Measurements from ENCODE around the gene RAD51B.
"Not testable (repeated sequence)": the region's sequence is repeated elsewhere in the genome, so short reads cannot be mapped to it uniquely, and the experiment has no call there.

RAD51B gene

DNA sequence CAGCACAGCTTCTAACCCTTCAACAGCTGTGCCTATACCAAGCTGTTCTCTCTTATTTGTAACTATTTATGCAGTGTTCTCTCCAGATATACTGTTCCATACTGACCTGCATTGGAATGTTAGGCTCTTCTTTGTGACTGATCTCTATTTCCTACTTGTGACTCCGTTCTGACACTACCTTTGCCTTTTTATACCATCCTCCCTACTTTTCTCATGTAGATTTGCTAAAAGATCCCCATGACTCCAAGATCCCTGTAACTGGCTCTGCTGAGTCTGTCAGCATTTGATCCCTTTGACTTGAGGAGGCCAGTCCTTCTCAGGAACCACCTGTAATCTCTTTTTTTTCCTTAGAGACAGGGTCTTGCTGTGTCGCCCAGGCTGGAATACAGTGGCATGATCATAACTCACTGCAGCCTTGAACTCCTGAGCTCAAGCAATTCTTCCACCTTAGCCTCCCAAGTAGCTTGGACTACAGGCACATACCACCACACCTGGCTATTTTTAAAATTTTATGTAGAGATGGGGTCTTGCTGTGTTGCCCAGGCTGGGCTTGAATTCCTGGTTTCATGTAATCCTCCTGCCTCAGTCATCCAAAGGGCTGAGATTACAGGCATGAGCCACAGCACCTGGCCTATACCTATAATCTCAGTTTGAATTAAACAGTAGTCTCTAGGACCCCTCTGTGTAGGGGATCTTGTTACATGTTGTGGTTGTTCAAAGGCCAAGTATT is 605.0 kb downstream of the RAD51B start:
- DNase-seq, result no peak

DNA sequence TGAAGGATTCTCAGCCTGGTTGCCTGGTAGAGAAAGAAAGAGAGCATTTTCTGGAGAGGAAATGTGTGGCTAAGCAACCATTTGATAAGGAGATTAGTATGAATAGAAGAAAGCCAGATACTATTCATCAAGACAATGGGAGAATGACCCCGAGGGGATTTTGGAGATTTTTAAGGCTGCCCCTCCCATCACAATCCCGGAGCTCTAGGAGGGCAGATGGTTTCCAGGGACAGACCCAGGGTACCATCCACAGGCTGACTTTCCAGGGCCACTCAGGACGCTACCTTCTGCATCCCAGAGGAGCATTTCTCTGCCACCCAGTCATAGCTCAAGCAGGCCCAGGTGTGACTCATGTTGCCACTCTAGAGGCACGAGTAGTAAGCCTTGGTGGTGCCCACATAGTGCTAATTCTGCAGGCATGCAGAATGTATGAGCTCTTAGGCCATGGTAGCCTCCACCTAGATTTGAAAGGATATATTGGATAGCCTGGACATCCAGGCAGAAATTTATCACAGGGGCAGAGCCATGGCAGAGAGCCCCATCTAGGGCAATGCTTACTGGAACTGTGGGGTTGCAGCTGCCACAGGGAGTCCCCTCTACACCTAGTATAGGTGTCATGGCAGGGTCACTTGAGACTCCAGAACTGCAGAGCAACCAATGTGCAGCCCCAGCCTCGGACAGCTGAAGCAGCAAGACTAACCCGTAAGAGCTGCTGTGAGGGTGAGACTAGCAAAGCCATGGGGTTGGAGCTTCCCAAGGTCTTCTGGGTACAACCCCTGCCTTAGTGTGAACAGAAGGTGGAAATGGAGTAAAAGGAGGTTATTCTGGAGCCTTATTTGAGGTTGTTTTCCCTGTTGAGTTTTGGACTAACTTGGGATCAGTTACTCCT is 607.3 kb downstream of the RAD51B start:
- no peak for DNase-seq

DNA sequence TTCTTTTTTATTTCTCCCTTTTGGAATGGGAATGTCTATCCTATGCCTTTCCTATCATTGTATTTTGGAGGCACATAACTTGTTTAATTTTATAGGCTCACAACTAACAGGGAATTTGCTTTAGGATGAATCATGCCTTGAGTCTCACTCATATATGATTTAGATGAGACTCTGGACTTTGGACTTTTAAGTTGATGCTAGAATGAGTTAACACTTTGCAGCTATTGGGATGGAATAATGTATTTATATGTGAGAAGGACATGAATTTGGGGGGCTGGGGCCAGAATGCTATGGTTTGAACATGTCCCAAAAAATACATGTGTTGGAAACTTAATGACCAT is 607.9 kb downstream of the RAD51B start:
- DNase-seq, result no peak

DNA sequence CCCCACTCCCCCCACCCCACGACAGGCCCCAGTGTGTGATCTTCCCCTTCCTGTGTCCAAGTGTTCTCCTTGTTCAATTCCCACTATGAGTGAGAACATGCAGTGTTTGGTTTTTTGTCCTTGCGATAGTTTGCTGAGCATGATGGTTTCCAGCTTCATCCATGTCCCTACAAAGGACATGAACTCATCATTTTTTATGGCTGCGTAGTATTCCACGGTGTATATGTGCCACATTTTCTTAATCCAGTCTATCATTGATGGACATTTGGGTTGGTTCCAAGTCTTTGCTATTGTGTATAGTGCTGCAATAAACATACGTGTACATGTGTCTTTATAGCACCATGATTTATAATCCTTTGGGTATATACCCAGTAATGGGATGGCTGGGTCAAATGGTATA is 609.3 kb downstream of the RAD51B start:
- DNase-seq, result not testable (repeated sequence)

DNA sequence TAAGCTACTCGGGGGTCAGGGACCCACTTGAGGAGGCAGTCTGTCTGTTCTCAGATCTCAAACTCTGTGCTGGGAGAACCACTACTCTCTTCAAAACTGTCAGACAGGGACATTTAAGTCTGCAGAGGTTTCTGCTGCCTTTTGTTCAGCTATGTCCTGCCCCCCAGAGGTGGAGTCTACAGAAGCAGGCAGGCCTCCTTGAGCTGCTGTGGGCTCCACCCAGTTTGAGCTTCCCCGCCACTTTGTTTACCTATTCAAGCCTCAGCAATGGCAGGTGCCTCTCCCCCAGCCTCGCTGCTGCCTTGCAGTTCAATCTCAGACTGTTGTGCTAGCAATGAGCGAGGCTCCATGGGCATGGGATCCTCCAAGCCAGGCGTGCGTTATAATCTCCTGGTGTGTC is 614.6 kb downstream of the RAD51B start:
- not testable (repeated sequence) for DNase-seq

DNA sequence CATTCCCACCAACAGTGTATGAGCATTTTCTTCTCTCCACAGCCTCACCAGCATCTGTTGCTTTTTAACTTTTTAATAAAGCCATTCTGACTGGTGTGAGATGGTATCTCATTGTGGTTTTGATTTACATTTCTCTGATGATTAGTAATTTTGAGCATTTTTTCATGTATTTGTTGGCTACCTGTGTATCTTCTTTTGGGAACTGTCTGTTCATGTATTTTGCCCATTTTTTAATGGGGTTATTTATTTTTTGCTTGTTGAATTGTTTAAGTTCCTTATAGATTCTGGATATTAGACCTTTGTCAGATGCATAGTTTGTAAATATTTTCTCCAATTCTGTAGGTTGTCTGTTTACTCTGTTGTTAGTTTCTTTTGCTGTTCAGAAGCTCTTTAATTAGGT is 616.1 kb downstream of the RAD51B start:
- DNase-seq, result not testable (repeated sequence)

DNA sequence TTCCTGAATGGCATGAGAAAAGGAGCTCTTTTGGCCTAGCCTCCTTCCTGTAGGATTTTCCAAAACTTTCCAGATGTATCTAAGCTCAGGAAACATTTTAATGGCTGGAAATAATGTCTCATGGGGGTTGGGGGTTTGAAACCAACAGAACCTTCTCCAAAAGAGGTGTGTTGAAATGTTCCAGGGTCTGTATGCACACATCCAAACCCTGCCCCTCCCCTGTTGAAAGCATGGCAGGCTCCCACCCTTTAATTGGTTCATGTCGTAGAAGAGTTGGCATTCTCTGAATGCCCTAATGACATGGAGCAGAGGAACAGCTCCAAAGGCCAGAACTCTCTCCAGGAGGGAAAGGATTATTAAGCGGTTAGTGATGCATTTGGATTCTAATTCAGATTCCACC is 620.1 kb downstream of the RAD51B start:
- no peak for DNase-seq

DNA sequence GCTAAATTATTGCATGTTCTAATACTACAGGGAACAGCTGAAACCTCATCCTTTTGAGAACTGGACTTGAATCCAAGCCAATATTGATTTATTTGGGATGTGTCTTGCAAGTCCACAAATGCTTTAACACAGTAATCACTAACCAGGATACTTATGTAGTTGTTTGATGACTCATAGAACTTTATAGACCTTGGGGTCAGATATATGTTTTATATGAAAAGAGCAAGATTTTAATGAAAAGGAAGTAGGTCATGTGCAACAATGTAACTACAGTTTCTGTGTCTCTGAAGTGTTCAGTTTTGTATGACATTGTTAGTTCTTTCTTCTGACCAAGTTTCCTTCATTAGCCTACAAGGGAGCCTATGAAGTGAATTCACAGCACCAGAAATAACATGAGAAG is 621.2 kb downstream of the RAD51B start:
- DNase-seq, result no peak

DNA sequence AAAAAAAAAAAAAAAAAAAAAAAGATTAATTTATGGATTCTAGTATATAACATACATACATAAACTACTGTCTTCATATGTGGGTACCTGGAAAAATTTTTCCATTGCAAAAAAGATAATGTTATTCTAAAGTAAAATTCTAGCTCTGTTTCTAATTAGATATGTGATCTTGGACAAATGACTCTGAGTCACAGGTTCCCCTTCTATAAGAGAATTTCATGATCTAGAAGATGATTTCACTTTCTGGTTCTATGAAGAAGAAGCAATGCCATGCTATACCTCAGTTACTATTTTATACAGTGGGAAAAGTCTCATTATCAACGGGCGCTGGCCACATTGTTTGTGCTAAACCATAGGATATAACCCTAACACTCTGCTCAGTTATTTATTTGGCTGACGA is 622.0 kb downstream of the RAD51B start:
- no peak for DNase-seq

DNA sequence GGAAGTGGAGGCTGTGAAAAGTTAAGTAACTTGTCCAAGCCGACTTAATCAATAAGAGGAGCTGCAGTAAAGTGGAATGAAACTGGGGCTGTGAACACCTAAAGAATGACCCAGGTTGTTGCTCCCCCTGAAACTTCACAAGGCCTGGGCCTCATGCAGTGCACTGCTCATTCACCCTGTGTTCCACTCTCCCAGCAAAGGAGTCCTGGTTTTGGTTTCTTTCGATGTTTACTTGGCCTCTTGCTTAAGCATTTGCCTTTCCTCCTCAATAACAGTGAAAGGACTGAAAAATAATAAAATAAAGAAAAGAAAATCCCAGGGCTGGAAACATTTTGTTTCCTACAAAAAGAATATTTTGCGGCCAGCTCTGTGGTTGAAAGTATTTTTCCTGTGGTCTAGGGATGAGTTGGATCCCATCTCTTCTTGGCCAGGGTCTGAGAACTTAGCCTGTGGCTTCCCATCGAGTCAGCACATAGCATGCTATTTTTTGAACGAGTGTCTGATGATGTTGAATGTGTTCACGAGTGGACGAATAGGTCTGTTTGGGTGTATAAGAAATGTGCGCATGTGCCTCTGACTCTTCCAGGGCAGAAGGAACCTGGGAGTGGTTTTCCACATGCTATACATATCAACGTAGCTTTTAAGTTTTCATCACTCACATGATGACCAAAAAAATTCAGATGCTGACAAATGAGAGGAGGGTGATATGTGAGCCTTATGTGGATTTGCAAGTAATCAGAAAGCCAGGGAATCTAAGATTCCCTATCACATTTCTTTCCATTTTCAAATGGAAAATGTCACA is 623.5 kb downstream of the RAD51B start:
- DNase-seq, result no peak

DNA sequence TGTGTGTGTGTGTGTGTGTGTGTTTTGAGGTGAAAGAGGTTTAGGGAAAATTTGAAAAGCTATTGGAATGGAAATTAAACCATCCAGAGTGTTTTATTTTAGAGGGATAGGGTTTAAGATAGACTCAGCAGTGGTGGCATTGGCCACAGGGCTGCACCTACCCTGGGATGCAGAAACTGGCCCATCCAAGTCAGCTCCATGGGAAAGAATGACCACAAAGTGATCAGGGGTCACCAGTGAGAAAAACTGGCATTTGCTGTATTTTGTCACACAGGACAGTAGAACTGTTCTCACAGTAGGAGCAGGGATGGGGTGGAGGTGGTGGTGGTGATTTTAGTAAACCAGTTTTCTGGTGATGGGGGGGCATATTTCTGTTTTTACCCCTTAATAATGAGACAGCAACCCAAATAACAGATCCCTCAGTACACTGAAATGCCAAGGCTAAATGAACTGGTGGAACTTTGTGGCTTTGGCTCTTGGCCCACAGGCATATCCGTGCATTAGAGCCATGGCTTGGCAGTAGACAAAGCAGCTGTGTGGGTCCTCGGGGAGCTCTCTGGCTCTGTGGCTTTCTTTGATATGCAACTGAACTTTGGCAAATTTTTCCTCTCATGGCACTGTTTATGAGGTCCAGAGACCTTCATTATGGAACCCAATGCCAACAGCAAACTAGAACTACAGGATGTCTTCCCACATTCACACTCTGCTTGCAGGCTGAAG is 625.0 kb downstream of the RAD51B start:
- DNase-seq, result peak; percentile 57

DNA sequence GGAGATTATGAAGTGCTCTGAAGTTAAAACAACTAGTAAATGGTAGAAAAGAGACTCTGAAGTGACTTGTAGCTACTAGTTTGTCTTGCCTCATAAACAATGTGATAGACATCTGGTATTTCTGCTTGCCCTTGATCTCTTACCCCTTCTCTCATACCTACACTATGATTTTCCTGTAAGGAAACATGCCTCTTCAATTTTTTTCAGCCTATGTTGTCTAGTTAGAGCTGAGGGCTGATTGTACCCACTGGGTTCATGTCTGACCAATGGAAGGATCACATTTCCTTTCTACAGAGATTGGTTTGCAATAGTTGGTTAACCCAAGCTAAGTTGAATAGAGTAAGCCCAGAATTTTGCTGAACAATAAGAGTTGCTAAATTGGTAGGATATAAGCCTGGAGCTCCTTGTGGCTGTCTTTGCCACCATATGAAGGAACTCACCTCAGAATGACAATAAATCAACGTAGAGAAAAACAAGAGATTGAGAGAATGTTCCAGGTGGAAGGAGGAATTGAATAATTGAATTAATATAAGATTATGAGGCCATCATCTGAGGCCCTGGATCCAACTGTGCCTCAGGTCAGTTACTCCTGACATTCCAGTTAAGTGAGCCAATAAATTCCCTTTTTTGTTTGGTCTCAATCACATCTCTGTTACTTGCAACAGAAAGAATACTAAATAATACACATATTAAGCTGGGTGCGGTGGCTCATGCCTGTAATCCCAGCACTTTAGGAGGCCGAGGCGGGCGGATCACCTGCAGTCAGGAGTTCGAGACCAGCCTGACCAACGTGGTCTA is 626.9 kb downstream of the RAD51B start:
- no peak for DNase-seq

DNA sequence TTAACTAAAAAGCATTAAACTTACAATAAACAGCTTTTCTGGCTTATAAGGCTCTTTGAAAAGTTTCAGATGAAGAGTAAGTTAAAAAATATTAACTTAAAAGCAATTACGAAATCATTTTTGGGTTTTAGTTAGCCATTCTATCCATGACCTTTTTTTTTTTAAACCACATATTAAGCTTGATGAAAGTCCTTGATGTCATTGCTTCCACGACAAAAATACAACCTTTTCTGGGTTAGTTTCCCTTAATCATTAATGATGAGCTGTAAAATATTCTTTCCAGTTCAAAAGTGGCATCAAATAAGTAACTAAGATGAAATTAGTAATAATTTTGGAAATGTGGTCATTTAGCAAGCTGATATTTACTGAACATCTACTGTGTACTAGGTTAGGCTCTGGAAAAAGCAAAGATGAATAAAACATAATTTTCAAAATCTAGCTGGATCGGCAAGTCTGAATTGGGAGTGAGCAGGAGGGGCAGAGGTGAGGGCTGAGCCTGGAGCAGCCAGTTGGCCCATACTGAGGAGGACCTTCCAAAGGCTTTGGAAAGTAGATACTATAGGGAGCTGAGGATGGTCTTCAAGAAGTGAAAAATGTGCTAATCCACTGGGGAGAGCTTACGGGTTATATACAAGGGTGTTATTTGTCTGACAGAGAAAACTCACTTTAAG is 628.1 kb downstream of the RAD51B start:
- no peak for DNase-seq

DNA sequence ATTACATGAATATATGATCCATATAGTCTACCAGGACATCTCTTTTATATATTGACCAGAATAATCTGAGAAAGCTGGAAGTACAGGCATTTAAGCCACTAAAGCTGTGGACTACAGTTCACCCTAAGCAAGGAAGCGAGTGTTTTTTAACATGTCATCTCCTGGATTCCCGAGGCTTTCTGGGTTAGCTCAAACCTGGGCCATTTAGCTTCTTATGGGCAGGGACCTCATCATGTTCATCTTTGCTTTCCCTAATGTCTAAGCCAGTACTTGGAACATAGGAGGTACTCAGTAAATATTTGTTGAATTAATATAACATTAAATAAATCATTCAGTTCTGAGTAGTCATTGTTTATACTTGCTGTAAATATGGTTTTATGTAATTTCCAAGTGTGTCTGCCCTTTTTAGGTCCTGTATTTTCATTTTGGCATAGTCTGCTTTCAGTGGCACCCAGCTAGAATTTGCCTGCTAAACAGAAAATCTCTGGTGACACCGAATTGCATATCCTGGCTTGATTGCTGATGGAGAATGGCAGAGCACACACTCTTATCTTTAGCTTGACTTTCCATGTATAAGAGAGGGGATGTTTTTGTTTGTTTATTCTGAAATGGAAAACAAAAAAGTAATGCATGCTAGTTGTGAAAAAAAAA is 628.8 kb downstream of the RAD51B start:
- no peak for DNase-seq

DNA sequence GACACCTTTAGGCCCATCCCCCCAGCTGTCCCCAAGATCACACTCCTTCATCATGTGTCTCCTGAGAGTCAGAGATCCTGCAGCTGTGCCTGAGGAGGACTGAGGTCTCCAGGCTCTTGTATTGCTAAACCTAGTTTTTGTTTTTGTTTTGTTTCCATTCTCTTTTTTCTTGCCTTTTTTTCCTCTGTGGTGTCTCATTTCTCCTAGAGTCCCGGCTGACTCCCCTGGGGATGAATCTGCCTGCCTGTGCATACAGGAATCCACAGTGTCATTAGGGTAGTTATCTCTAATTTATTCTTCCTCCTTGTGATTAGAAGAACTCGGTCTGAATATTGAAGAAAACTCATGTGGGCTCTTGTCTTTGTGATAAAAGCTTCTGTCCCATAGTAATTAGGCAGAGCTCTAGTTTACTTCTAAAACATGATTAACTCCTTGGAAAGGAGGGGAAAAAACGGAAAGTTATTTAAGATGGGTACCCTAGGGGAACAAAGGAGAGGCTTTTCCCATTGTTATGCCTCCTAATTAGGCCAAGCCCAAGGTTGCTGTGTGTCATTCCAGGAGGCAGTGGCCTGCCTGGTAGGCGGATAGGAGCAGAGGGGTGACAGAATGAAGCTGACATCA is 630.1 kb downstream of the RAD51B start:
- DNase-seq, result no peak

DNA sequence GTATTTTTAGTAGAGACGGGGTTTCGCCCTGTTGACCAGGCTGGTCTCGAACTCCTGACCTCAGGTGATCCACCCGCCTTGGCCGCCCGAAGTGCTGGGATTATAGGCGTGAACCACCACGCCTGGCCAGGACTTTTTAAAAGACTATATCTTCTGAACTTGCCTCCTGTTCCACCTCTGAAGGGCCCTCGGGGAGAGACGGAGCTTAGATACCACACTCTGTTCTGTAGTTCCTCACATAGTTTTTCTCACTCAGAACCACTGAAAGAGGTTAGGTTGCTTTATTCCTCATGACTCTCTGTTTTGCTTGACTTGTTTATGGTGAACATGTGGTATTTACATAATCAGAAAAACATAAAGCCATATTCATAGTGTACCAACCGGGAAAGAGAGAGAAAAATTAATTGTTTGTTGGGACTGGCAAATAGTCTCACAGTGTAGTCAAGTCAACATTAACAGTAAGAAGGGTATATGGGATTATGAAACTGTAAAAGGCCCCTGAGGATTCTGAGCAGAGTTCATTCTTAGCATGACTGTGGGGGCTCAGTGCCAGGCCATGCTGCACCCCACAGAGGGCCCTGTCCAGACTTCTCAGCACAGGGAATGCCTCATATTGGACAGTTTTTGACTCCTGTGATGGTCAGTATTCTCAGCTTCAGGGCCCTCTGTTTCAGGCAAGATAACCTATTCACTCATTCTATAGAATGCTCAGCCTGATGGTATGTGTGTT is 631.0 kb downstream of the RAD51B start:
- DNase-seq, result no peak

DNA sequence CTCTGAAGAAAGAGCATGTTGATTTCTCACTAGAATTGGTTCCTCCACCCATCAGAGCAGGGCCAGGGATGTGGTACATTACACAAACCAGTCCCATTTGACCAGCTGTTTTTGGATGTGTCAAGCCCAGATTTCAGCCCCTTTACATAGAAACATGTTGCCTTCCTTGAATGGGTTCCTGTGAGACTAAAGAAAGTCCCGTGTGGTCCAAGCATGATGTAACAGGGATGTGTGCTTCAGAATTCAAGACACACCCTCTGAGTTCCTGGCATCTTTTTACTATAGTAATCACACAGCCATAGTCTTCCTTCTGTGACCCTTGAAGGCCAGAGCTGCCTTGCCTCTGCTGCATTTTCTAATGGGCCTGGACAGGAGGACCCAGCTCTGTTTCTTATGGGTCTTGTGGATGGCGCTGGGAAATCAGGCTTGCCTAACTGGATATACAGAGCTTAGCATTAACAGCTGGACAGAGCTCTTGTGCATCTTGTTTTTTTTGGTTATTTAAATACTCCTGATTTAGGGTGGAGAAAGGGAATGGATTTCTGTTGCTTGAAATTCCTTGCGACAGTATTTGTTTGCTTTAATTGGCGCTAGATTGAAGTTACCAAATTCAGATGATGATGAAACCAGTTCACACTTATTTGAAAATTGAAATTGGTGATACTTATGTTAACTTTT is 632.3 kb downstream of the RAD51B start:
- no peak for DNase-seq

DNA sequence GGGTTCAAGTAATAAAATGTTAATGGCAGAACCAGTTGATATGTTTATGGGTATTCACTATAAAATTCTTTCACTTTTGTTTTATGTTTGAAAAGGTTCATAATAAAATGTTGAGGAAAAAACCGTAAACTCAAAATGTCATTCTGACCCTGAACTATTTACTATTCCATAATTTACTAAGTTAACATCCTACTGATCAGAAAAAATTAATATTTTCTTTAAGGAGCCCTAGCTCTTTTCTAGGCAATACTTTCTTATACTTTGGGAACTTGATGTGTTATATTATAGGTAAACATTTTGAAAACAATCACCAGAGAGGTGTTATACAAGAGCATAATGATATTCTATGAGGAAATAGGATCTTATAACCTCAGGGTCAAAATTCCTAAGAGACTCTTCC is 638.7 kb downstream of the RAD51B start:
- no peak for DNase-seq

DNA sequence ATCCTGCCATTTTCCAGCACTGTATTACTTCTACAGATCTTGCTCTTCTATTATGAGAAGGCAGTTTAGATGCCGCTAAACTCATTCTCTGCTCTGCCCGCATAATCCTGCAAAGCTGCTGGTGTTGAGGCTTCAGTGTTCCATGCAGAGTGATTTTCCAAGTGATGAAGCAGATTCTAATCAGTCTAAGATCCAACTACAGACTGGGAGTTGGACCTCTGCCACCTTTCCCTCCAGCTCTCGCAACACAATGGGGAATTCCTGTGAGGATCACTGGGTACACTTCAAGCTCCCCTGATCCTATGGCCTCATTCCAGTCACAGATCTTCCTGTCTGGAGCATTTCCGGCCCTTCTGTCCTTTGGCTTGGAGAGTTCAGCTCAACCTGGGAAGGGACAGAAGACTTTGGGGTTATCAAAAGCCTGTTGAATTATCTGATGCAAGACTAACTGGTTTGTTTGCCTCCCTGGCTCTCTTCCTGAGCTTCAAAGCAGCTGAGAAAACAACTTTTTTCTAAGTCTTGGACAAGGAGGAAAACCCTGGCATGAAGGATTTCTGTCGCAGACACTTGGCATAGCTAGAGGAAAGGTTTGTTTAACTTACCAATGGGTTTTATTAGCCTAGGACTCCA is 639.4 kb downstream of the RAD51B start:
- no peak for DNase-seq

All from NCI-H2107 (cell line).